Activated CD8-positive, alpha-beta memory T cell treated with anti-CD3 and anti-CD28 coated beads, Interleukin-2, amount 50 U/mL, for 48 hours (primary cell): ENCODE results near the gene TNFRSF6B.

Experiments
- DNase-seq: peaks from one replicate; pipeline ENCODE4 v3.0.0-alpha.2; 2020

TNFRSF6B gene

DNA sequence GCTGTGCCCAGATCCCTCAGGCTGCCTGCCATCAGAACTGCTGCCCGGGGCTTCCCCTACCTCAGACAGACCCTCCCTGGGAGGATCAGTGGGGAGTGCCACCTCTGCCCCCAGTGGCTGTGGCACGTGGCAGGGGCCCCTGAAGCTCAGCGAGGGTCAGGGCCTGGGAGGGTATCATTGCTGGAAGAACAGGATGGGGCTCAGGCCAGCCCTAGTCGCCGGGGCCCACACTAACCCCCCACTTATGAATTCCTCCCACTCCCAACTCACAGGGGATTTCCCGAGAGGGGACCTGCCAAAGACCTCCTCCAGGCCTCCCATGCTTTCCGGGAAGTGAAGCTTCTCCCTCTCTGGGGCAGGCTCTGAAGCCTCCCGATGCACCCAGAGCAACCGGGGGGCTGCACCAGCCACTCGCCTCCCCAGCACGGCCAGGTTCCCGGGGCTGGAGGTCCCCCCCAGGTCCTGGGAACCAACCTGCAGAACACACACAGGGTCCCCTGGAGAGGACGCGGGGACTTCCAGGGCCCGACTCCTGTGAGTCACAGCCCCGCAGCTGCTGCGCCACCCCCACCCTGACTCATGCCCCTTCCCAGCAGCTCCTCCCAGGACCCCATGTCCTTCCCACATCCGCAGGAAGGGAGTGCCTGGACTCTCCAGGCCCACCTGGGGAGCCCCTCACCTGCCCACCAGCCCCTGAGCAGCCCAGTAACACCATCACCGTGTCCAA is 2.5 kb downstream of the TNFRSF6B start:
- peak; percentile 78 for DNase-seq

DNA sequence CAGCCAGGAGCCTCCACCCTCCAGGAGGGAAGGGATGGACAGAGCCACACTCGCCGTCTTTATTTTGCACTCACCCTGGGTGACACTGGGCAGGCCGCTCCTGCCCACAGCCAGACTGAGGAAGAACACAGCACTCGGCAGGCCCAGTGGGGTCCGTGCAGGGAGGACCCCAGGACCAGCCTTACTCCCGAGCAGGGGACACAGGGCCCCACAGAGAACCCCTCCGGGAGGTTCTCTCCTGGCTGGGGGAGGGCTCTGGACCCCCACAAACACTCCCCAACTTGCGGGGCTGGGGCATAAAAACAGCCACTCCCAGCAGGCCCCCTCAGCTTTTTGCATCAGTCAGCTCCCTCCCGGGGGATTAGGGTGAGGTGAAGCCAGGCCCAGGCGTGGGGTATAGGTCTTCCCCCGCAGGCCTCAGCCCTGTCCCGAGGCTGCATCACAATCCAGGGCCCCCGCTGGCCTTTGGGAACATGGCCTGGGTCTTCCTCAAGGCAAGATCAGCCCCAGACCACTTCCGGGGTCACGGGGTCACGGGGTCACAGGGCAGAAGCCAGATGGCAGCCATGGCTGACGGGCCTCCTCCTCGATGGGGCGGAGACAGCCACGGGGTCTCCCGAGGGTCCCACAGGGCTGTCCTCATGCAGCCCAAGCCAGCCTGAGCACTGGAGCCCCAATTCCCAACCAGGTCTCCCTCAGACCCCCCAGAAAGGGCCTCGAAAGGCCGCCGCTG is 3.2 kb downstream of the TNFRSF6B start:
- DNase-seq: no peak

DNA sequence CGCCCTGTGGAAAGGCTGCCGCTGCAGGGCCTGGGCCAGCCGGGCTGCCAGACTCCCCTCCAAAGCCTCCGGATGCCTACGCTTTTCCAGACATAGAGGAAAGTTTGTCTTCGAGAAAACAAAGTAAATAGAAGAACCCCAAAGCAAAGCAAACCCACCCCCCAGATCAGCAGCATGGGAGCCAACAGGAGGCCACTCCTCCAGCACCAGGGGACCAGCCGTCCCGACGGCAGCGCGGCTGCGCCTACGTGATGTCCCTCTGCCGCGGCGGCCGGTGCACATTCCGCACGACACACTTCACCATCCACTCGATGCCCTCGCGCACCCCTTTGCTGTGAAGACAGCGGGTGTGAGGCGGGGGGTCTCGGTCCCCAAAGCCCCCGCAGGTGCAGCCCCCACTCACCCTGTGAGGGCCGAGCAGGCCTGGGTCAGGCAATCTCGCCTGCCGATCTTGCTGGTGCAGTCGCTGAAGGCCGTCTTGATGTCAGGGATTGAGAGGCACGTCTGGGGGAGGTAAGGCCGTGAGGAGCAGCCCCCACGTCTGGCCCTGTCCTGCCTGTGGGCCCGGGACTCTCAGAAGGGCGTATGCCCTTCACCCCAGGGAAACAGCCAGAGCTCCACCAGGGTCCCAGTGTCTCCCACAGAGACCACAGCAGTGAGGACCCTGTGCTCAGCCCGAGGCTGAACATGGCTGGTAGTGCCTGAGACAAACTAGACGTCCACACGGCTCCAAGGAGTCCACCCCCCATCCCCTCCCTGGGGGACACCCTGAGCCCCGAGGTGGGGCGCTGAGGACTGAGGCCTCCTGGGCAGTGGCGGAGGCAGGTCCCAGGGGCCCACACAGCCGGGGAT is 4.0 kb downstream of the TNFRSF6B start:
- no peak for DNase-seq

DNA sequence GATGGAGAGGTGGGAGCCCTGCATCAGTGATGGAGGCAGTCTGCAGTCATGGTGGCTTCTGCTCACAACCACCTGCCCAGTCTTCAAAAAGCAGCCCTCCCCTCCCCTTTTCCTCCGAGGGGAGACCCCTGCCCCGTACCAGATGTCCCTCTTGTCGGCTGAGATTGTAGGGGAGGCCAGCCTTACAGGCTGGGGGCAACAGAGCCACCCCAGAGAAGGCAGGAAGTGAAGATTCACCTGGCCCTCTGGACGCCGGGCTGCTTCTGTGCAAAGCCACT is 4.5 kb downstream of the TNFRSF6B start:
- DNase-seq: no peak

DNA sequence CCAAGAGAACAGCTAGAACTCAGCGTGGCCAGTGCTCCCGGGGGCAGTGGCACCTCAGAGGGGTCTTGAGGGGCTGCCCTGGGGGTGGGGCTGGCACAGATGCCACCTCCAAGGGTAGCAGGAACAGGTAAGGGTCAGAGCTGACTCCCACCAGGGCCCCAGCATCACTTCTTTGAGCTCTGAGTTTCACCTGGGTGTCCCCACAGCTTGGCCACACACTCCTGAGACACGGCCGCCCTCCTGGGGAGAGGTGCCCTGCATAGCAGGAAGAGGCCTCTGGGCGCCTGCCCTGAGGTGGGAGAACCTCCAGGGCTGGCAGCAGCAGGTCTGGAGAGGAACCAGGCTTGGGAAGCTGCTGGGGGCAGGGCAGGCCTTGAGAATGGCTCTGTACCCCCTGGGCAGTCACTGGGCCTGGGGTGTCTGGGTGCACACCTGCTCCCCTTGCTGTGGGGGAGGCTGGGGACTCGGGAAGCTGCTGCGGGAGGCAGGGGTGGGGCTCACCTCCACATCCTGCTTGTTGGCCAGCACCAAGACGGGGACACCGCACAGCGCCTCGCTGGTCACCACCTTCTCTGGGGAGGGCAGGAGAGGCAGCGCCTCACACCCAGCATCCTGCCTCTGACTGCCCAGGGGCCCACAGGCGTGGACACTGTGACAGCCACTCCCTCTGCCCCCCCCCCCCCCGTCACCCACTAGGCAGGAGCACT is 5.0 kb downstream of the TNFRSF6B start:
- DNase-seq: peak; percentile 53

DNA sequence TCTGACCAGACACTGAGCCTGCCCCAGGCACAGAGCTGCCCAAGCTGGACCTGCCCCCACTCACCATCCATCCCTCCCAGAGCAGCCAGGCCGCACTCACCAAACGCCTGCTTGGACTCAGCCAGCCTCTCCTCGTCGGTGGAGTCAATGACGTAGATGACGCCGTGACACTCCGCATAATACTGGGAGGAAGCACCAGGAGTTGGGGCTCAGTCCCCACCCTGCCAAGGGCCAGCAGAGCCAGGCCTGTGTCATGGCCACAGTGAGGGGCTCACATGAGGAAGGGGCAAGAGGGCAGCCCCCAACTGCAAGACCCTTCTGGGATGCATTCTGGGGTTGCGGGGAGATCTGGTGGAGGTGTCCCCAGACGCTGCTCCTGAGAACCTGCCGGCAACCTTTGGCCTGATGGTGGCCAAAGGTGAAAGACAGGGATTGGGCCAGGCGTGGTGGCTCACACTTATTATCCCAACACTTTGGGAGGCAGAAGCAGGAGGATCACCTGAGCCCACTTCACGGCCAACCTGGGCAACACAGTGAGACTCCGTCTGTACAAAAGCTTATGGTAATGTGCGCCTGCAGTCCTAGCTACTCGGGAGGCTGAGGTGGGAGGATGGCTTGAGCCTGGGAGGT is 5.7 kb downstream of the TNFRSF6B start:
- peak; percentile 54 for DNase-seq

DNA sequence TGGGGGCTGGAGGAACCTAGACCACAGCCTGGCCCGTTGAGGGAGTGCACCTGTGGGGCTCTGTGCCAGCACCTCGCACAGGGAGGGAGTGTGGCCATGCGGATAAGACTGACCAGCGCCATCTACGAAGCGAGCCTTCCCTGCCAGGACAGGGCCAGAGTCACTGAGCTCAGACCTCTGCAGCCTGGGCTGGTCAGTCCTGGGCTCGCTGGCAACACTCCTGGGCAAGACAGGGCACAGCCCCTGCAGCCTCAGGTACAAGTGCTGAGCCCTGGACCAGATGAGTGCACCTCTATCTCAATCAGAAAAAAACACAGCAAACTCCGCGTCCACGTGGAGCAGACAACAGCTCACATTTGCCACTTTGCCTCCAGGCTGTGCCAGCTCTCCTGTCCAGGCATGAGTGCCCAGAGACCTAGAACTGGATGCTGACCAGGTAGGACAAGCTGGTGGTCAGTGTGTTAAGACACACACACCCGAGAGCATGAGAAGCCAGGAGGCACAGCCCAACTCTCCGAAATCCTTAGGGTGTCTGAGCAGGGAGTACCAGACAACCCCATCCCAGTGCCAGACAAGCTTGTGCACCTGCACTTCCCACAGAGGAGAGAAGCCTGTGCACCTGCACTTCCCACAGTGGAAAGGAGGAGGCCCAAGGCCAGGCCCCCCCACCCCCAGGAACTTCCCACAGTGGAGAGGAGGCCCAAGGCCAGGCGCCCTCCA is 6.5 kb downstream of the TNFRSF6B start:
- peak; percentile 53 for DNase-seq

DNA sequence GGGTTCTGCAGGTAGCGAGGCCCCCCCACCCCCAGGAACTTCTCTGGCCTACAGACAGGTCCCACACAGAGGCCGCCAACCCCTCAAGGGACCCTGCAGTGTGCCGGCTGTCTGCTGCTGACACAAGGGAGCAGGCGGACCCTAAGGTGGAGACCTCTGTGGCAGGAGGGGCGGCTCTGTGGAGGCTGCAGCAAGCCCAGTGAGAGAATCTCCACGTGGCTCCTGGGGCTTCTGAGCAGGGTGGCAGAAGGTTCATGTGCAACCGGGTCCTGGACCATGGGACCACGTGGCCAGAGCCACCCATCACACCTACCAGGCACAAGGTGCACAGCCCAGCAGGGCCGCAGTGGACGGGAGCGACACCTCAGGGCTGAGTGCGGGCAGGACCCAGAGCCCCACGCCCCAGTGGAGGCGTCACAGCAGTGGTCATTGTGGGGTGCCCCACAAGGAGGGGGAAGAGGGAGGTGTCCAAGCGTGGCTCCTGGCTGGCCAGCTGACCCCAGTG is 7.1 kb downstream of the TNFRSF6B start:
- no peak for DNase-seq

DNA sequence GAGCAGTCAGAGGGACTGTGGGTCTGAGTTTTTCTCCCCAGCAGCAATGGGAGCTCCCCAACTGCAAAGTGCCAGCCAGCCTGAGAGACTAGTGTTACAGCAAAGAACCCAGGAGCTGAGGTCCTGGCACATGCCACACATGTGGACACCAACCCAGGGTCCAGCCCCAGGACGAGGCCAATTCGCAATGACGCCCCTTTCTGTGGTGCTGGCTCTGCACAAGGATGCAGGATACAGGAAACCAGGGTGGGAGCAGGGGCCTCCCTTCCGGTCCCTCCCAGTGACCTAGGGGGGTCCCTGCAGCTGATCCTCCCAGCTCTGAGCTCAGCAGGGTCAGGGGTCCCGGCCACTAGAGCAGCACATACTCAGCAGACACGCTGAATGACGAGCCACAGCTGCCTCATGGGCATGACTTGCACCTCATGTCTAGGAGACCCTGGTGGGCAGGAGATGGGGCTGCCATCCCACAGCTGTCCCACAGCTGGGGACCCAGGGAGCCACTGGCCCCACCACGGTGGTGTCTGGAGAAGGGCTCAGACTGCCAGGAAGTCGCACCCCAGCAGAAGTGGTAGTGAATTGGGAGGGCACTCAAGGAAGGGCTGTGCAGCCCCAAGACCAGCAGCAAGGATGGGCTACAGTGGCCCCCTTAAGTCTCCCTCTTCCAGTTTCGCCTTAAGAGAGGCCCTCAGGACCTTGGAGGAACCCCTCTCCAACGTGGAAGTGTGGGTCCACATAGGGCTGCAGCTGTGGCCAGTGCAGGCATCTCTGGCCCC is 7.7 kb downstream of the TNFRSF6B start:
- no peak for DNase-seq

DNA sequence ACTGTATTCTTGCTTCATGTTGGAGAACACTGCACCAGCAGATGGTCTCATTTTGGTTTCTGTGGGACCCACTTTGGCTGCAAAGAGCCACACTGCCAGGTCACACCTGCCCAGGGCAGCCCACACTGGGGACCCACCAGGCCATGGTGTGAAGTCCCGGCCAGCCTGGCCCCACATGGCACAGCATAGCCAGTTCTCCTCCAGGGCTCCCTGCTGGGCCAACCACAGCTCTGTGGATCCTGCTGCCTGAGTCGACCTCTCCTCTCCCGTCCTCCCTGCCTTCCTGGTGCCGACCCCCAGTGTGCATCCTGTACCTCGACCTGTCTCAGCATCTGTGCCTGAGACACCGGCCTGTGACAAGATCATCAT is 8.3 kb downstream of the TNFRSF6B start:
- peak; percentile 51 for DNase-seq

DNA sequence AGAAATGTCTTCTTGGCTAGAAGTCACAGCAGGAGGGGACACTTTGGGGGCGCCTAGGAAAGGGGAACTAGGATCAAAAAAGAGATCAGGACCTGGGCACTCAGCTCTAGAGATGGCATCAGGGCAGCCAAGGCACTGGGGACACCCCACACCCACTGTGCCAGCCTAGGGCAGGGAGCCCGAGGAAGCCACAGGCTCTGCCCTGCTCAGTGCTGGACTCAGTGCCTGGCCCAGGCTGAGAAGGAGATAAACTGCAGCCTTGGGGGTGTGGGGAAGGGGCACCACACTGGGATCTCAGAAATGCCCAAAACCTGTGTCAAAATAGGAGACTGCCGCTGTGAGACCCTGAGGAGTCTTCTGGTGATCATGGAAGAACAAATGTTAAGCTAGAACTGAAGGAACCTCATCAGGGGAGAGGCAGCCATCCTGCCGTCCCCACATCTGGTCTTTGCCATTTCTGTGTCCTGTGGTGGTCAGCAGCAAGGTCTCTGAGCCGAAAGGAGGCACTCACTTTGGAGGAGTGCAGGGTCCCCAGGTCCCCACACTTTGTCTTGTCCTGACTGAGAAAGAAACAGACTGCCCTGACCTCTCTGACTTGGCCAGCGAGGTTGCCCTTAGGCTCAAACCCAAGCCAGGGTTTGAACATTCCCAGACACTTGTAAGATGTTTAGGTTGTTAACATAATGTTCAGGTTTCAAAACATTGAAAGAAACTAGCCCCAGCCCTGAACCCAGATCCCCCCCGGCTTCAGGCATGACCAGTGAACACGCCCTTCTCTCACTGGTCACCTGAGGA is 9.0 kb downstream of the TNFRSF6B start:
- peak; percentile 50 for DNase-seq

DNA sequence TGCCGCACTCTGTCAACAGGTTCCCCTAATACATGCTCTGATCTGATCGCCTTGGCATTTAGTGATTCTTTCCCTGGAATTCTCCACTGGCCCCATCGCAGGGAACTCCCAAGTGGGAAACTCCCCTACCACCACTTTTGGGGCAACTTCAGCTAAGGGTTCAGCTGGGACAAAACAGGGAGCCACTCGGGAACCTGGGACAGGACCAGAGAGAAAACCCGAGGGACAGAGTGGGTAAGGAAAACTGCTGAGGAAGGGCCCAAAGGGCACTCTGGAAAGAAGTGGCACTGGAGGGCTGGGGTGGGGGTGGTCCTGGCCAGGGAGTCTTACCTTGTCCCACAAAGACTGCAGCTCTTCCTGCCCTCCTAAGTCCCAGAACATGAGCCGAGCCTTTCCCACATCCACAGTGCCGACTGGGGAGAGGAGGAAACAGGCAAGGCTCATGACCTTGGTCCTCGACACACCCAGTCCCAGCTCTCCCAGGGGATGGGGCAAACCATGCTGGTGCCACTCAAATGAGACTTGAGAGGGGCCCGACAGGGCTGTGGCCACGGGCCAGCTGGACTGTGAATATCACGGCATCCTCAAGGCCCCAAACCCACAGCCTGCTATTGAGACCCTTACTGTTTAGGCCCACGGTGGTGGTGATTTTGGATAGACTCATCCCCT is 9.7 kb downstream of the TNFRSF6B start:
- DNase-seq: peak; percentile 50

DNA sequence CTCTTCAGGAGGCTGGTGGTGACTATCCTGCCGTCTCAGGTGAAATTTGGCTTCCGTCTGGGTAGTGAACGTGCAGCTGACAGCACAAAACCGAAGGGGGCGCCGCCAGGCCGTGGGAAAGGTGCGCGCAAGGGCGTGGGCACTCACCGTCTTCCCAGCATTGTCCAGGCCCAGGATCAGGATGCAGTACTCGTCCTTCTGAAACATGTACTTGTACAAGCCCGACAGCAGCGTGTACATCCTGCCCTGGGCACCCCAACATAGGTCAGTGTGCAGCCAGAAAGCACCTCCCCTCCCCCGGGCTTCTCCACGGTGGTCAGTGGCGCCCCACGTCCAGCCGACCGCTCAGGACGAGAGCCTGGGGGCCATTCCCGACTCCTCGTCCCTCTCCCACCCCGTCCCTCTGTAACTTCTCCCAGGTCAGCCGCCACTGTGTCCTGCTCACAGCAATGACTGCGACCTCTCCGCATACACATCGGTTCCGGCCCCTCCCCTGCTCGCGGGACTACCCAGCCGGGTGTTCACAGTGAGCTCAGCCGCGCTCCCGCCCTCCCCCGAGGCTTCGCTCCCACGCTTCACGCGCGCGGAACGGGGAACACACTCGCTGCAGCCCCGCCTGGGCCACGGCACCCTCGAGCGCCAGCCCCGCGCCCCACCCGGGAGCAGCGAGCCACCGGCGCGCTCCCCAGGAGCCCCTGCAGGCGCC is 10.6 kb downstream of the TNFRSF6B start:
- peak; percentile 77 for DNase-seq

DNA sequence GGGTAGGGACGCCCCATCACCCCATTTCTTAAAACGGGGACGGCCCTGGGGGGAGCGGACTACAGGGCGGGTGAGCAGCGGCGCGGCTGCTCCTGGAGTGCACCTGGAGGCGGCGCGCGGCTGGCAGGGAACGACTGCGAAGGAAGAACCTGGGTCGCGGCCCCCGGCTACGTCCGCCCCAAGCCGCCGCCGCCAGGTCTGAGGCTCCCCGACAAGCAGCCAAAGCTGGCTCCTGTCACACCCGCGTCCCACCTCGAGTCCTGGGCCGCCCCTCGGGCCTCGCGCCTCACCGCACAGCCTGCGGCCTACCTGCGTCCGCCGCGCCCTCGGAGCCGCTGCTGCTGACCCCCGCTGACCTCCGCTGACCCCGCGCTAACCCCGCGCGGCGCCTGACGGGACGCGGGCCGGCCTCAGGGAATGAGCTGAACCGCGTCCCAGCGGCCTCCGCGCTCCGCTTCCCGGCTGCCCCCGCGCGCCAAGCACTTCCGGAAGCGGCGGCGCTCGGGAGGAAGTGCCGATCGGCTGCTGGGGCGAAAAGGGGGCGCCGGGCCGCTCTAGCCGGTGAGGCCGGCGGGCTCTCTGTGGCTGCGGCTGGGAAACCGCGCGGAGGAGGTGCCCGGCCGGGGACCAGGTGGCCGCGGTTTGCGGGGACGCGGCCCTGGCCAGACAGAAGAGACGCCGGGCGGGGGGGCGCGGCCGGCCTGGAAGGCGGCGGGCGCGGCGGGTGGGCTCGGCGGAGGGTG is 11.3 kb downstream of the TNFRSF6B start, which contains the start of the genes ARFRP1 and ZGPAT:
ARFRP1 (minus strand) TSS at position 419 of the 743 bp plus-strand sequence. CDS start 885 bp downstream, outside the sequence.
ZGPAT (plus strand) TSS at position 482 of the 743 bp plus-strand sequence. CDS start 542 bp downstream, outside the sequence.
- DNase-seq: peak; percentile 91

DNA sequence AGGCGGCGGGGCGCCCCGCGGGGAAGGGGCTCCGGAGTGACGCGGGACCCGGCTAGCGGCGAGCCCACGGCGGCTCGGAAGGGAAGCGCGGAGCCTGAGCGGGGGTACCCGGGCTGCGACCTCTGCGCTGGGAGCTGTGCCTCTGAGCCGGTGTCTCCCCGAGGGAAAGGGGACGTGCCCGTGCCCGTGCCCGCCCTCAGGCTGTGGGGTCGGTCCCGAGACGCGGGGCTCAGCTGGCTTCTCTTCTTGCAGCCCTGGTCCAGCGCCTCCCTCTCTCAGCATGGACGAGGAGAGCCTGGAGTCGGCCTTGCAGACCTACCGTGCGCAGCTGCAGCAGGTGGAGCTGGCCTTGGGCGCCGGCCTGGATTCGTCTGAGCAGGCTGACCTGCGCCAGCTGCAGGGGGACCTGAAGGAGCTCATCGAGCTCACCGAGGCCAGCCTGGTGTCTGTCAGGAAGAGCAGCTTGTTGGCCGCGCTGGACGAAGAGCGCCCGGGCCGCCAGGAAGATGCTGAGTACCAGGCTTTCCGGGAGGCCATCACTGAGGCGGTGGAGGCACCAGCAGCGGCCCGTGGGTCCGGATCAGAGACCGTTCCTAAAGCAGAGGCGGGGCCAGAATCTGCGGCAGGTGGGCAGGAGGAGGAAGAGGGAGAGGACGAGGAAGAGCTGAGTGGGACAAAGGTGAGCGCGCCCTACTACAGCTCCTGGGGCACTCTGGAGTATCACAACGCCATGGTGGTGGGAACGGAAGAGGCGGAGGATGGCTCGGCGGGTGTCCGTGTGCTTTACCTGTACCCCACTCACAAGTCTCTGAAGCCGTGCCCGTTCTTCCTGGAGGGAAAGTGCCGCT is 12.1 kb downstream of the TNFRSF6B start:
- DNase-seq: peak; percentile 63

DNA sequence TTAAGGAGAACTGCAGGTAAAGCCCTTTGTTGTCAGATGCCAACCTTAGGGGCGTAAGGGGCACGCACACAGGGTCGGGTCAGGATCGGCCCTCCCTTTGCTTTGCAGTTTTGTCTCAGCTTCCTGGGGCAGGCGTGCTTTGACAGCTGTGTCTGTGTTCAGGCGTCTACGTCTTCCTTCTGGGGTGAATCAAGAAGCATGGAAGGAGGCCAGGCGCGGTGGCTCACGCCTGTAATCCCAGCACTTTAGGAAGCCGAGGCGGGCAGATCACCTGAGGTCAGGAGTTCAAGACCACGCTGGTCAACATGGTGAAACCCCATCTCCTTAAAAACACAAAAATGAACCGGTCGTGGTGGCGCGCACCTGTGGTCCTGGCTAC is 12.7 kb downstream of the TNFRSF6B start:
- DNase-seq: no peak
